ENCODE measurements around the gene CDR2L.
"Not testable (repeated sequence)": the region's sequence is repeated elsewhere in the genome, so short reads cannot be mapped to it uniquely, and the experiment has no call there.

The CDR2L gene

GRCh38 chr17:74981979-74982662 is 5.3 kb upstream of the CDR2L start:
- peak; percentile 74 for DNase-seq (ENCODE audit: low spot score)

GRCh38 chr17:74982663-74983313 is 4.6 kb upstream of the CDR2L start:
- DNase-seq (ENCODE audit: low spot score): not testable (repeated sequence)

GRCh38 chr17:74986206-74986576 is 1.2 kb upstream of the CDR2L start:
- no peak for DNase-seq (ENCODE audit: low spot score)

GRCh38 chr17:74987909-74988711 is 678 bp downstream of the CDR2L start:
- no peak for DNase-seq (ENCODE audit: low spot score)

GRCh38 chr17:74990581-74991105 is 3.2 kb downstream of the CDR2L start:
- DNase-seq (ENCODE audit: low spot score): no peak

- no peak for DNase-seq (ENCODE audit: low spot score)
Observed at GRCh38 chr17:74992223-74992622, 4.8 kb downstream of the CDR2L start.

- DNase-seq (ENCODE audit: low spot score): no peak
Observed at GRCh38 chr17:74994440-74994839, 7.0 kb downstream of the CDR2L start.

- no peak for DNase-seq (ENCODE audit: low spot score)
Observed at GRCh38 chr17:74995847-74996246, 8.4 kb downstream of the CDR2L start.

- DNase-seq (ENCODE audit: low spot score): no peak
Observed at GRCh38 chr17:74998783-74999182, 11.4 kb downstream of the CDR2L start.

GRCh38 chr17:74999523-74999922 is 12.1 kb downstream of the CDR2L start:
- no peak for DNase-seq (ENCODE audit: low spot score)

- DNase-seq (ENCODE audit: low spot score): no peak
Observed at GRCh38 chr17:75001915-75002843, 14.7 kb downstream of the CDR2L start.

GRCh38 chr17:75003070-75003956 is 15.9 kb downstream of the CDR2L start:
- no peak for DNase-seq (ENCODE audit: low spot score)

- DNase-seq (ENCODE audit: low spot score): no peak
Observed at GRCh38 chr17:75003957-75004355, 16.5 kb downstream of the CDR2L start.

GRCh38 chr17:75004371-75004770 is 16.9 kb downstream of the CDR2L start:
- DNase-seq (ENCODE audit: low spot score): no peak

- DNase-seq (ENCODE audit: low spot score): no peak
Observed at GRCh38 chr17:75005291-75005690, 17.9 kb downstream of the CDR2L start.

GRCh38 chr17:75006084-75006483 is 18.7 kb downstream of the CDR2L start:
- not testable (repeated sequence) for DNase-seq (ENCODE audit: low spot score)

- DNase-seq (ENCODE audit: low spot score): no peak
Observed at GRCh38 chr17:75006653-75007052, 19.2 kb downstream of the CDR2L start.

- no peak for DNase-seq (ENCODE audit: low spot score)
Observed at GRCh38 chr17:75008373-75008772, 20.9 kb downstream of the CDR2L start.

- DNase-seq (ENCODE audit: low spot score): no peak
Observed at GRCh38 chr17:75009139-75009724, 21.8 kb downstream of the CDR2L start.

GRCh38 chr17:75010683-75011400 is 23.4 kb downstream of the CDR2L start:
- no peak for DNase-seq (ENCODE audit: low spot score)

Data from CD4-positive, alpha-beta T cell treated with Interleukin-15 for 4 hours (primary cell).